ENCODE measurements around the gene MLLT6. TPM values are rescaled to one million over a fixed set of nuclear protein-coding genes. Genes with fewer than 3 reads are reported as not detected.

Gene MLLT6
- total RNA-seq, 2 experiments from 2014 or later, result 81.7 to 174 TPM

DNA sequence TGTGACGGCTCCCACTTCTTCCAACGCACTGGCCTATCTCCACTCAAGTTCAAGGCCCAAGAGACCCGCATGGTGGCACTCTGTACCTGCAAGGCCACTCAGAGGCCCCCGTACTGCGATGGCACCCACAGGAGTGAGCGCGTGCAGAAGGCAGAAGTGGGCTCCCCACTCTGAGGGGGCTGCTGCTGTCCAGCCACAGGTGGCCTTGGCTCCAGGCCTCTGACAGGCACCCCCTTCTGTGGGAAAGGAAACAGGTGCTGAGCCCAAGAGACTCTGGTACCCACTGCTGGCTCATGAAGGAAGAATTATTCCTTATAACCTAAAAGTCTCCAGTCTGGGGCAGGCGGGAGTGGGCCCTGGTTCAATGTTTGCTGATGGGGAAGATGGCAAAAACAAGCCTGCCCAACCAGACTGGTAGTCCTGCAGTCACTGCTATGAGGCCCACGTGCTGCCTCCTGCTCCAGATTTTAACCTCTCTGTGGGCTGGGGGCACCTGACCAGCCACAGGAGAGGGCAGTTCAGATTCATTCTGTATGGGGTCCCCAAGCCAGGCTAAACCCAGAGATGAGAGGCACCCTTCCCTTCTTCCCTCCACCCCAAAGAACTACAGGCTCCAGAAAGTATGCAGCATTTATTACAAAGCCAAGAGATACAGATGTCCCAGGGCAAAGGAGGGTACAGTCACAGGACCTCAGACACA, 28.4 kb downstream of the MLLT6 start:
- H3K4me2 ChIP-seq (ENCODE audit: low read length), result 0 out of 2 replicates have a peak overlapping the region, but pooled peaks have one; percentile 5
- H4K20me1 ChIP-seq (ENCODE audit: insufficient read depth, low read length), result peaks cover 11% of the 10 kb centered on the region; the same call in 1 of the 2 replicates
- peaks cover 62% of the 10 kb centered on the region for H3K4me1 ChIP-seq (ENCODE audit: insufficient read depth, low read length, poor library complexity, severe bottlenecking)
- no peaks in the 10 kb centered on the region for H3K9me2 ChIP-seq (ENCODE audit: insufficient read depth, low read length)
- CTCF ChIA-PET (ENCODE audit: unreplicated experiment), result no interaction called here
- no peaks in the 10 kb centered on the region for H3K79me2 ChIP-seq (ENCODE audit: insufficient read depth, low read depth, low read length)
- peaks cover 49% of the 10 kb centered on the region for H3K36me3 ChIP-seq (ENCODE audit: insufficient read depth, low read length)
- TF ChIP-seq, protein P1, sequence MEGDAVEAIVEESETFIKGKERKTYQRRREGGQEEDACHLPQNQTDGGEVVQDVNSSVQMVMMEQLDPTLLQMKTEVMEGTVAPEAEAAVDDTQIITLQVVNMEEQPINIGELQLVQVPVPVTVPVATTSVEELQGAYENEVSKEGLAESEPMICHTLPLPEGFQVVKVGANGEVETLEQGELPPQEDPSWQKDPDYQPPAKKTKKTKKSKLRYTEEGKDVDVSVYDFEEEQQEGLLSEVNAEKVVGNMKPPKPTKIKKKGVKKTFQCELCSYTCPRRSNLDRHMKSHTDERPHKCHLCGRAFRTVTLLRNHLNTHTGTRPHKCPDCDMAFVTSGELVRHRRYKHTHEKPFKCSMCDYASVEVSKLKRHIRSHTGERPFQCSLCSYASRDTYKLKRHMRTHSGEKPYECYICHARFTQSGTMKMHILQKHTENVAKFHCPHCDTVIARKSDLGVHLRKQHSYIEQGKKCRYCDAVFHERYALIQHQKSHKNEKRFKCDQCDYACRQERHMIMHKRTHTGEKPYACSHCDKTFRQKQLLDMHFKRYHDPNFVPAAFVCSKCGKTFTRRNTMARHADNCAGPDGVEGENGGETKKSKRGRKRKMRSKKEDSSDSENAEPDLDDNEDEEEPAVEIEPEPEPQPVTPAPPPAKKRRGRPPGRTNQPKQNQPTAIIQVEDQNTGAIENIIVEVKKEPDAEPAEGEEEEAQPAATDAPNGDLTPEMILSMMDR (conservative IDR thresholded peaks at IDR 0.05; ENCODE audit: low read length), result no peak
- H2AFZ ChIP-seq (ENCODE audit: low read length), result no peak overlapping the region
- H3K9me3 ChIP-seq (ENCODE audit: low read length), result no peaks in the 10 kb centered on the region
- POLR2A ChIA-PET, result no interaction called here
- peak overlapping the region; percentile 24 for H3K27ac ChIP-seq (ENCODE audit: low read depth, low read length, poor library complexity, severe bottlenecking)
- intact Hi-C loops (cut with micrococcal nuclease; ENCODE audit: unreplicated experiment), result no loop called here
- BruUV-seq (replicated peaks), result no TSS peak
- no peak for DNase-seq (ENCODE audit: low spot score)
- H3K4me3 ChIP-seq (ENCODE audit: low read depth, low read length, poor library complexity, severe bottlenecking), result no peak overlapping the region

DNA sequence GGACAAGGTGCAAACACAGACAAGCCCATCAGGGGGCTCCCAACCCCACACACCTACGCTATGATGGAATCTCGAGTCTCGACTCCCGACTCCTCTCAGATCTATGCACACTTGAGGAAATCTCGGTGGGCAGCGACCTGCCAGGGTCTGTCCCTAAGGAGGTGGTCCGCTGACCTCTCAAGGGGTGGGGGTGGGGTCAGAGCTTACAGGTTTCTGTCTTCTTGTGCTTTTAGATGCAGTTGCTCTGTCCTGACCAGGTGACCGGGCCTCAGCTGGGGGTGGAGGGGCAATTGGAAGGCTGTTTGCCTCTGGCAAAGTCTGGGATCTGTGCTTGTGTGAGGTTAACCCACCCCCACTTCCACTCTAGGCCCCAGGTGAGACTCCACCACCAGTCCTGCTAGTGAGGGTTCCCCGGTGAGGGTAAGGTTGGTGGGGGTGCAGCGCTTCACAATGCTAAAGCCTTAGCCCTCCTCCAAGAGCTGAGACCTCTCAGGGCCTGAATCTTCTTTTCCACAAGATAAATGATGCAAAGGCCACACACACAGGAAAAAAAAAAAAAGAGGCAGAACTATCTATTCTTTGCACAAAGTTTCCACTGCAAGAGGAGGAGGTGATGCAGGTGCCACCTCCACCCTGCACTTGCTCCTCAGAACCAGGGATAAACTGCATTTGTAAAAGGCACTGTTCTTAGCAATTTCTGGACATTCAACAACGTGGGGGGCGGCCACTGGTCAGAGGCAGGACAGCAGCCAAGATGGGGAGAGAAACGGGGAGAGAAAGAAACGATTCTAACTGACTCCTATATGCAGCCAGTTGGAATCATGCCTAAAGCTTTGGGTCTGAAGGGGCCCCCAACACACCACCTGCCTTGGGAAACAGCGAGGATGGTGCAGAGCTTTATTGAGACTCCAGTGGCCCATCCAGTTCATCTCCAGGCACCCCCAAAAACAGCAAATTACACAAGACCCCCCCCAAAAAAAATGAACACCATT, 29.2 kb downstream of the MLLT6 start:
- Histone ChIP-seq H3K36me3 (ENCODE audit: insufficient read depth, low read length) (peaks cover 57% of the 10 kb centered on the region), H3K27ac (ENCODE audit: low read depth, low read length, poor library complexity, severe bottlenecking) (peak overlapping the region; percentile 24), H3K79me2 (ENCODE audit: insufficient read depth, low read depth, low read length) (no peaks in the 10 kb centered on the region), H3K4me2 (ENCODE audit: low read length) (0 out of 2 replicates have a peak overlapping the region, but pooled peaks have one; percentile 5), H3K9me3 (ENCODE audit: low read length) (no peaks in the 10 kb centered on the region), H3K4me1 (ENCODE audit: insufficient read depth, low read length, poor library complexity, severe bottlenecking) (peaks cover 54% of the 10 kb centered on the region), H2AFZ (ENCODE audit: low read length) (no peak overlapping the region), H4K20me1 (ENCODE audit: insufficient read depth, low read length) (peaks cover 3% of the 10 kb centered on the region; the same call in 1 of the 2 replicates), H3K4me3 (ENCODE audit: low read depth, low read length, poor library complexity, severe bottlenecking) (no peak overlapping the region), H3K9me2 (ENCODE audit: insufficient read depth, low read length) (no peaks in the 10 kb centered on the region)
- ChIA-PET CTCF (ENCODE audit: unreplicated experiment) (interaction anchor here (1.0 kb wide), 1 partner anchor 58 kb away, joined by 12 read pairs; no protein-coding TSS in a partner anchor), POLR2A (interaction anchor here (0.7 to 1.3 kb wide), 2 partner anchors 11 to 176 kb away, joined by 3 to 5 read pairs; no protein-coding TSS in a partner anchor)
- intact Hi-C loops (cut with micrococcal nuclease; ENCODE audit: unreplicated experiment), result loop anchor here (1.0 kb wide), 1 partner anchor 29 kb away; the partner anchor contains the start of gene MLLT6
- TF ChIP-seq, protein P1 (conservative IDR thresholded peaks at IDR 0.05; ENCODE audit: low read length), result peak; percentile 76
- no peak for TF ChIP-seq EZH2phosphoT487 (IDR thresholded peaks at IDR 0.05; ENCODE audit: borderline replicate concordance, low read depth, low read length)
- TSS peak; percentile 77 for BruUV-seq (replicated peaks)
- peak; percentile 78 for DNase-seq (ENCODE audit: low spot score)

Measured in OCI-LY7 (cell line).